ENCODE data around the gene SUSD6. TPM values are rescaled to one million over a fixed set of nuclear protein-coding genes. Genes with fewer than 3 reads are reported as not detected.

The SUSD6 gene
- polyA plus RNA-seq, 1 of the 3 experiments (the other 2 are of a cell fraction) = 8.5 TPM

- WGBS (ENCODE audit: low lambda C conversion rate) = 51% methylated on average over 4 of the region's 4 CpGs
- Histone ChIP-seq H4K20me1 (ENCODE audit: insufficient read depth) (no peaks in the 10 kb centered on the region), H3K4me1 (ENCODE audit: control insufficient read depth in 1 of 2, insufficient read depth in 2 of 2, low read depth in 1 of 2, low read length in 1 of 2) (no peaks in the 10 kb centered on the region), H3K9me3 (no peaks in the 10 kb centered on the region), H3K79me2 (ENCODE audit: insufficient read depth) (no peaks in the 10 kb centered on the region), H3K4me3 (ENCODE audit: low read depth in 2 of 2, low read length in 1 of 2) (no peak overlapping the region), H3K9ac (no peak overlapping the region), H3K36me3 (replicated peaks in 1 of 2; ENCODE audit: control insufficient read depth in 1 of 2, insufficient read depth in 2 of 2, low read length in 1 of 2) (no peaks in the 10 kb centered on the region), H3K27ac (ENCODE audit: low read depth in 2 of 2, low read length in 1 of 2) (no peak overlapping the region), H3K27me3 (ENCODE audit: insufficient read depth) (no peaks in the 10 kb centered on the region; the same call in 1 of the 2 replicates), H3F3A (replicated peaks; ENCODE audit: insufficient read depth) (no peaks in the 10 kb centered on the region), H2AFZ (ENCODE audit: low read depth) (no peak overlapping the region), H3K9me2 (no peaks in the 10 kb centered on the region), H3K4me2 (no peak overlapping the region)
- DNase-seq = no peak
- no peak for TF ChIP-seq FOSL2 (IDR thresholded peaks at IDR 0.05; ENCODE audit: borderline replicate concordance, low read depth)
- TF ChIP-seq SMC3 (IDR thresholded peaks at IDR 0.05; ENCODE audit: low read depth, low read length) = no peak
- no peak for TF ChIP-seq PBX3 (IDR thresholded peaks at IDR 0.05)
- no peak for TF ChIP-seq SIN3A (IDR thresholded peaks at IDR 0.05; ENCODE audit: borderline replicate concordance, low read depth, low read length)
- TF ChIP-seq FOXM1 (IDR thresholded peaks at IDR 0.05; ENCODE audit: low read depth) = no peak
- no peak for TF ChIP-seq TCF12 (IDR thresholded peaks at IDR 0.05)
- TF ChIP-seq EP300 (IDR thresholded peaks at IDR 0.05; ENCODE audit: borderline replicate concordance in 1 of 2, low read depth in 1 of 2, low read length in 1 of 2) = no peak
- TF ChIP-seq, protein P1, sequence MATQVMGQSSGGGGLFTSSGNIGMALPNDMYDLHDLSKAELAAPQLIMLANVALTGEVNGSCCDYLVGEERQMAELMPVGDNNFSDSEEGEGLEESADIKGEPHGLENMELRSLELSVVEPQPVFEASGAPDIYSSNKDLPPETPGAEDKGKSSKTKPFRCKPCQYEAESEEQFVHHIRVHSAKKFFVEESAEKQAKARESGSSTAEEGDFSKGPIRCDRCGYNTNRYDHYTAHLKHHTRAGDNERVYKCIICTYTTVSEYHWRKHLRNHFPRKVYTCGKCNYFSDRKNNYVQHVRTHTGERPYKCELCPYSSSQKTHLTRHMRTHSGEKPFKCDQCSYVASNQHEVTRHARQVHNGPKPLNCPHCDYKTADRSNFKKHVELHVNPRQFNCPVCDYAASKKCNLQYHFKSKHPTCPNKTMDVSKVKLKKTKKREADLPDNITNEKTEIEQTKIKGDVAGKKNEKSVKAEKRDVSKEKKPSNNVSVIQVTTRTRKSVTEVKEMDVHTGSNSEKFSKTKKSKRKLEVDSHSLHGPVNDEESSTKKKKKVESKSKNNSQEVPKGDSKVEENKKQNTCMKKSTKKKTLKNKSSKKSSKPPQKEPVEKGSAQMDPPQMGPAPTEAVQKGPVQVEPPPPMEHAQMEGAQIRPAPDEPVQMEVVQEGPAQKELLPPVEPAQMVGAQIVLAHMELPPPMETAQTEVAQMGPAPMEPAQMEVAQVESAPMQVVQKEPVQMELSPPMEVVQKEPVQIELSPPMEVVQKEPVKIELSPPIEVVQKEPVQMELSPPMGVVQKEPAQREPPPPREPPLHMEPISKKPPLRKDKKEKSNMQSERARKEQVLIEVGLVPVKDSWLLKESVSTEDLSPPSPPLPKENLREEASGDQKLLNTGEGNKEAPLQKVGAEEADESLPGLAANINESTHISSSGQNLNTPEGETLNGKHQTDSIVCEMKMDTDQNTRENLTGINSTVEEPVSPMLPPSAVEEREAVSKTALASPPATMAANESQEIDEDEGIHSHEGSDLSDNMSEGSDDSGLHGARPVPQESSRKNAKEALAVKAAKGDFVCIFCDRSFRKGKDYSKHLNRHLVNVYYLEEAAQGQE (IDR thresholded peaks at IDR 0.05; ENCODE audit: low read depth, low read length) = no peak
- no peak for TF ChIP-seq MEF2A (IDR thresholded peaks at IDR 0.05; ENCODE audit: borderline replicate concordance, low read depth)
- no peak for TF ChIP-seq GATA2 (CRISPR knock-in tag; IDR thresholded peaks at IDR 0.05)
- no peak for TF ChIP-seq YY1 (IDR thresholded peaks at IDR 0.05; ENCODE audit: low read depth)
- TF ChIP-seq, protein P2, sequence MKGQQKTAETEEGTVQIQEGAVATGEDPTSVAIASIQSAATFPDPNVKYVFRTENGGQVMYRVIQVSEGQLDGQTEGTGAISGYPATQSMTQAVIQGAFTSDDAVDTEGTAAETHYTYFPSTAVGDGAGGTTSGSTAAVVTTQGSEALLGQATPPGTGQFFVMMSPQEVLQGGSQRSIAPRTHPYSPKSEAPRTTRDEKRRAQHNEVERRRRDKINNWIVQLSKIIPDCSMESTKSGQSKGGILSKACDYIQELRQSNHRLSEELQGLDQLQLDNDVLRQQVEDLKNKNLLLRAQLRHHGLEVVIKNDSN (IDR thresholded peaks at IDR 0.05; ENCODE audit: borderline replicate concordance, low read depth) = no peak
- CTCF ChIA-PET = interaction anchor here (0.9 to 7.1 kb wide), 5 partner anchors 10 to 340 kb away, joined by 3 to 107 read pairs (median 7); partner anchors contain the start of gene CCDC177
- POLR2A ChIA-PET = no interaction called here
Observed at GRCh38 chr14:69582829-69583228, 28.6 kb upstream of the SUSD6 start.

GRCh38 chr14:69584389-69584788 lies 27.0 kb upstream of the SUSD6 start:
- Histone ChIP-seq H3K36me3 (replicated peaks in 1 of 2; ENCODE audit: control insufficient read depth in 1 of 2, insufficient read depth in 2 of 2, low read length in 1 of 2) (no peaks in the 10 kb centered on the region), H2AFZ (ENCODE audit: low read depth) (no peak overlapping the region), H3K9me3 (no peaks in the 10 kb centered on the region), H3F3A (replicated peaks; ENCODE audit: insufficient read depth) (no peaks in the 10 kb centered on the region), H4K20me1 (ENCODE audit: insufficient read depth) (no peaks in the 10 kb centered on the region), H3K4me2 (no peak overlapping the region), H3K4me3 (ENCODE audit: low read depth in 2 of 2, low read length in 1 of 2) (no peak overlapping the region; a peak in 1 of 4 replicates), H3K79me2 (ENCODE audit: insufficient read depth) (no peaks in the 10 kb centered on the region), H3K27me3 (ENCODE audit: insufficient read depth) (no peaks in the 10 kb centered on the region), H3K4me1 (ENCODE audit: control insufficient read depth in 1 of 2, insufficient read depth in 2 of 2, low read depth in 1 of 2, low read length in 1 of 2) (no peaks in the 10 kb centered on the region; a peak in 1 of 4 replicates), H3K9ac (no peak overlapping the region), H3K9me2 (no peaks in the 10 kb centered on the region), H3K27ac (ENCODE audit: low read depth in 2 of 2, low read length in 1 of 2) (no peak overlapping the region)
- no peak for TF ChIP-seq YY1 (IDR thresholded peaks at IDR 0.05; ENCODE audit: low read depth)
- TF ChIP-seq MAX (IDR thresholded peaks at IDR 0.05; ENCODE audit: low read depth) = no peak
- TF ChIP-seq MEF2A (IDR thresholded peaks at IDR 0.05; ENCODE audit: borderline replicate concordance, low read depth) = no peak
- TF ChIP-seq CHD2 (IDR thresholded peaks at IDR 0.05; ENCODE audit: low read length, partially characterized antibody) = no peak
- ChIA-PET POLR2A (no interaction called here), CTCF (interaction anchor here (0.6 to 7.1 kb wide), 62 partner anchors 8 to 1008 kb away, joined by 3 to 107 read pairs (median 4); partner anchors contain the start of genes CCDC177 and SUSD6)
- 77% methylated on average over 1 of the region's 1 CpG for WGBS (ENCODE audit: low lambda C conversion rate)
- DNase-seq = no peak
